OCI-LY3 (cell line): ENCODE results near the gene POLR2E.
"Not testable (repeated sequence)": the region's sequence is repeated elsewhere in the genome, so short reads cannot be mapped to it uniquely, and the experiment has no call there.

Source experiments
- H2AFZ ChIP-seq: fragments of 200-600, 300-600 bp; shearing (Covaris generic); 2 replicates; pipeline ENCODE4 v1.6.0; 2014; ENCODE audit warnings: antibody characterized with exemption, low read depth, low read length
- H3K27ac ChIP-seq: fragments of 200-600, 300-600 bp; sonication (generic); 2 replicates; pipeline ENCODE4 v1.5.1; 2014; ENCODE audit warnings: mild to moderate bottlenecking, low read length, moderate library complexity, mixed read lengths
- H3K27me3 ChIP-seq: fragments of 200-600, 300-600 bp; sonication (generic); 2 replicates; pipeline ENCODE4 v1.6.1; 2014; ENCODE audit warnings: low read depth, low read length, mixed read lengths
- H3K36me3 ChIP-seq: fragments of 200-600, 300-600 bp; sonication (generic); replicated peaks from 2 replicates; pipeline ENCODE3; 2014; ENCODE audit warnings: low read depth, low read length, mixed read lengths
- H3K4me1 ChIP-seq: fragments of 300-600, 200-600 bp; sonication (generic); 2 replicates; pipeline ENCODE4 v1.6.1; 2014; ENCODE audit warnings: low read length, mixed read lengths
- H3K4me2 ChIP-seq: fragments of 200-600, 300-600 bp; sonication (generic); 2 replicates; pipeline ENCODE4 v1.6.1; 2014; ENCODE audit warnings: low read length, mixed read lengths
- H3K4me3 ChIP-seq: fragments of 300-600, 200-600 bp; sonication (generic); 2 replicates; pipeline ENCODE4 v1.5.1; 2014; ENCODE audit warnings: antibody characterized with exemption, mild to moderate bottlenecking, low read length, moderate library complexity
- H3K79me2 ChIP-seq: fragments of 300-600, 200-600 bp; shearing (Covaris generic); 2 replicates; pipeline ENCODE4 v1.6.1; 2014; ENCODE audit warnings: mild to moderate bottlenecking, low read length, mixed read lengths
- H3K9ac ChIP-seq: fragments of 300-600, 200-600 bp; shearing (Covaris generic); 2 replicates; pipeline ENCODE4 v1.6.0; 2014; ENCODE audit warnings: mild to moderate bottlenecking, low read length, moderate library complexity
- H3K9me3 ChIP-seq: fragments of 200-600, 300-600 bp; shearing (Covaris generic); 2 replicates; pipeline ENCODE4 v1.6.1; 2014; ENCODE audit warnings: low read length, mixed read lengths; ENCODE audit not compliant: insufficient read depth
- H4K20me1 ChIP-seq: fragments of 200-600, 300-600 bp; sonication (generic); 2 replicates; pipeline ENCODE4 v1.6.1; 2016; ENCODE audit warnings: low read length, mixed read lengths; ENCODE audit not compliant: insufficient read depth
- CTCF ChIP-seq: fragments of 200-600, 300-600 bp; sonication (generic); IDR thresholded peaks from 2 replicates; pipeline ENCODE4 v1.5.1; 2014; ENCODE audit warnings: antibody characterized with exemption, low read length, low read depth
- EZH2phosphoT487 ChIP-seq: fragments of 200-600 bp; shearing (Covaris generic); IDR thresholded peaks from 2 replicates; pipeline ENCODE4 v1.6.1; 2018; ENCODE audit warnings: antibody characterized with exemption, mixed run types, low read depth

POLR2E gene

GRCh38 chr19:1116726-1117581 is 21.8 kb upstream of the POLR2E start:
- Histone ChIP-seq H4K20me1 (no peaks in the 10 kb centered on the region), H3K36me3 (peaks cover 58% of the 10 kb centered on the region), H2AFZ (no peak overlapping the region), H3K27me3 (no peaks in the 10 kb centered on the region), H3K4me1 (peaks cover 4% of the 10 kb centered on the region; the same call in 1 of the 2 replicates), H3K9ac (no peak overlapping the region), H3K9me3 (no peaks in the 10 kb centered on the region), H3K4me2 (no peak overlapping the region), H3K4me3 (no peak overlapping the region), H3K79me2 (no peaks in the 10 kb centered on the region), H3K27ac (no peak overlapping the region)
- TF ChIP-seq EZH2phosphoT487 (no peak), CTCF (no peak)

GRCh38 chr19:1115646-1116420 is 20.7 kb upstream of the POLR2E start:
- no peaks in the 10 kb centered on the region for H3K79me2 ChIP-seq
- no peaks in the 10 kb centered on the region for H4K20me1 ChIP-seq
- TF ChIP-seq CTCF = no peak
- TF ChIP-seq EZH2phosphoT487 = no peak
- H2AFZ ChIP-seq = no peak overlapping the region
- H3K36me3 ChIP-seq = peaks cover 50% of the 10 kb centered on the region
- H3K27me3 ChIP-seq = no peaks in the 10 kb centered on the region
- no peak overlapping the region for H3K9ac ChIP-seq
- no peak overlapping the region for H3K4me2 ChIP-seq
- no peaks in the 10 kb centered on the region for H3K9me3 ChIP-seq
- H3K27ac ChIP-seq = no peak overlapping the region
- H3K4me3 ChIP-seq = no peak overlapping the region
- peaks cover 4% of the 10 kb centered on the region; the same call in 1 of the 2 replicates for H3K4me1 ChIP-seq

- not testable (repeated sequence) for H3K4me2 ChIP-seq, H4K20me1 ChIP-seq, H3K27me3 ChIP-seq, H3K9ac ChIP-seq, H3K4me3 ChIP-seq, H3K79me2 ChIP-seq, H3K27ac ChIP-seq, H3K4me1 ChIP-seq, H2AFZ ChIP-seq, H3K9me3 ChIP-seq
- H3K36me3 ChIP-seq = peaks cover 47% of the 10 kb centered on the region
Measured at GRCh38 chr19:1114728-1115127, 19.6 kb upstream of the POLR2E start.

- peaks cover 44% of the 10 kb centered on the region for H3K36me3 ChIP-seq
- TF ChIP-seq CTCF (no peak), EZH2phosphoT487 (no peak)
- no peak overlapping the region for H2AFZ ChIP-seq
Measured at GRCh38 chr19:1113986-1114483, 18.9 kb upstream of the POLR2E start.

More at GRCh38 chr19:1113986-1114483, 18.9 kb upstream of the POLR2E start:
- Histone ChIP-seq H3K9ac (no peak overlapping the region), H3K4me3 (no peak overlapping the region), H4K20me1 (no peaks in the 10 kb centered on the region), H3K4me1 (peaks cover 4% of the 10 kb centered on the region; the same call in 1 of the 2 replicates), H3K27ac (no peak overlapping the region), H3K79me2 (no peaks in the 10 kb centered on the region), H3K4me2 (no peak overlapping the region), H3K9me3 (no peaks in the 10 kb centered on the region), H3K27me3 (no peaks in the 10 kb centered on the region)
